ENCODE data around the gene MLH1.

Gene MLH1

GRCh38 chr3:37097776-37098175 is 104.5 kb downstream of the MLH1 start:
- no peak for DNase-seq

- DNase-seq, result no peak
Observed at GRCh38 chr3:37098884-37099283, 105.6 kb downstream of the MLH1 start.

GRCh38 chr3:37099469-37099868 is 106.2 kb downstream of the MLH1 start:
- DNase-seq, result no peak

GRCh38 chr3:37100411-37100810 is 107.1 kb downstream of the MLH1 start:
- DNase-seq, result no peak

Data from stimulated activated CD4-positive, alpha-beta T cell treated with anti-CD3 and anti-CD28 coated beads, Interleukin-15, amount 100 ng/mL, for 24 hours (primary cell).